GM21423 (cell line): ENCODE results near the gene PCNT.

ENCODE experiments used
- ATAC-seq: cut with Tn5 transposase; IDR thresholded peaks from one replicate; pipeline ENCODE4 v1.9.1; 2021; ENCODE audit warnings: mild to moderate bottlenecking, moderate library complexity; ENCODE audit not compliant: unreplicated experiment

Gene PCNT

DNA sequence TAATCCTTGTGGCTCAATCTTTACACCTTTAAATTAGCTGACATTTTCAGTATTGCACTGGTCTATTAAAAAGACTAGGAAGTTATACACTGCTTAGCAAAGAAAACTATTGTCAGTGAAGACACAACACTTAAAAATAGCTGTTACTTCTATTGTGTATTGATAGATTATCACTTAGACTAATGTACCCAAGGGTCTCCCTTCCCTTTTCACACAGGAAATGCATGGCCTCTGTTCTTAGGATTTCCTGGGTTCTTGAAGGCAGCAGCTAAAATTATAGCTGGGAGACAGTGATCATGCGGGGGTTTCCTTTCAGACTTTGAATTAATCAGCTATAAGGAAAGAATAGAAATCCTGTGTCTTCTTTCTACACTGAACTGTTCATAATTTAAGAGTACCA lies 147.6 kb downstream of the PCNT start:
- ATAC-seq, result no peak

DNA sequence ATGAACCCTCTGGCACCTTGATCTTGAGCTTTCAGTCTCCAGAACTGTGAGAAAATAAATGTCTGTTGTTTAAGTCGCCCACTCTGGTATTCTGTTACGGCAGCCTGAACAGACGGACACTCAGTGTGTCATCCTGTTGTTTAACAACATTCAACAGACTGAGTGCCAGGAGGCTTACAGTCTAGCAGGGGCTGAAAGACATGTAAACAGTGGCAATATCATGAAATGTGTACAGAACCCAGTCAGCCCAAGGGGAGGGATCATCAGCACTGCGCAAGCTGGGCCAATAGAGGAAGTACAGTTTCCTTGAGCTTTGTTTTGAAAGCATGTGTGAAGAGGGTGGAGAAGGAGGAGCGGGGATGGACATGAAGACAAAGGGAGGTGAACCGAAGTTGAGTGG lies 148.3 kb downstream of the PCNT start:
- ATAC-seq, result no peak

DNA sequence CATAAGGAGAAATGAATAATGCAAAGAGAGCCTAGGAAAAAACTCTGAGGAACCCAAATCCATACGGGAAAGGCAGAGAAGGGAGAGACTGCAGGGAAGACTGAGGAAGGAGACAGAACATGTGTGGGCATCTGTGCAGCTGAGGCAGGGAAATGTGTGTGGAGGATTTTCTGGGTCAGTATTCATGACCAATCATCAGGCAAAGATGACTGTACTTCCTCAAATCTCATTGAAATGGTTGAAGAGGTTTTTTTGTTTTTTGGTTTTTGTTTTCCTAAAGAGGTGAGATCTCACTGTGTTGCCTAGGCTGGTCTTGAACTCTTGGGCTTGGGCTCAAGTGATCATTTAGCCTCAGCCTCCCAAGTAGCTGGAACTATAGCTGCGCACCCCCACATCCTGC lies 150.4 kb downstream of the PCNT start:
- ATAC-seq, result no peak

DNA sequence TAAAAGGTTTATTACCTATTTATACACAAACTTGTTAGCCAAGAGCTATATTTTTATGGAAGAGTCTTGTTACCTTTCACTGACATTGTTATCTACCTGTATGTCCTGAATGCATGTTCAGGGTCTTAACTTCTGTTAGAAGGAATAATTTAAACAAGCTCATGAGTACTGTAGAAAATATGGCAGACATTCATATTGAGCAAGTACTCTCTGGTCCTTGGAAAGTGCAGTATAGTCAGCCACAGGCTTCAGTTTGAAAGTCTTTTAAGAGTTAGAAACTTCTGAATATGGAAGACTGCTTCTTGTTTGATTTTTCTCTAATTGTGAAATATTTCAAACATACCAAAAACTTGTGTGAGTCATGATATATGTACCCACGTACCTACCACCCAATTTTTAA lies 151.3 kb downstream of the PCNT start:
- ATAC-seq, result no peak

DNA sequence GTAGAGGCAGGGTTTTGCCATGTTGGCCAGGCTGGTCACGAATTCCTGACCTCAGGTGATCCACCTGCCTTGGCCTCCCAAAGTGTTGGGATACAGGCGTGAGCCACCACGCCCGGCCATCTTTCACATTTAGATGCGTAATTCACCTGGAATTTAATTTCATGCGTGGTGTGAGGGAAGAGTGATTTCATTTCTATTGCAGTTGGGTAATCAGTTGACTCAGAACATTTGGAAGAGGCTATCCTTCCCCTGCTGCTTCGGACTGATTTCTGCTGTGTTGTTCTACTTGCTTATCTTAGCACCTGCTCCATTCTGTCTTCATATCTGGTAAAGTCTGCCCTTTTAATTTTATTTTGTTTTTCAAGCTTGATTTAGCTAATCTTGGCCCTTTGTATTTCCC lies 153.8 kb downstream of the PCNT start:
- ATAC-seq, result no peak

DNA sequence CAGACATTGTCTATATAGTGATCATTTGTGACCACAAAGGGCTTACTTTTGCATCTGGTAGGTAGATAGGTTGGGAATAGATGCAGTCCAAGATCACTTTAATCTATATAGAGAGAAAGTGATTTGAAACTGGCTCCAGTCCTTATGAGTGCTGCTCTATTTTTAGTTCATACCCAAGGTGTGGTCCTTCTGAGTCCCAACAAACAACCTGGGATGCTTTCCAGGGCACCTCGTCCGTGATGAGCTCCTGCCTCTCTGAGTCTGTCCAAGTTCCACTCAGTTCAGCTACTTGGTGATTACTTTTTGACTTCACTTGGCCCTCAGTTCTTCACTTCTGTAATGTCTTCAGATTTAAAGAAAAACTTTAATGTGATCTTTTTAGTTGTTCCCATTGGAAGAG lies 155.0 kb downstream of the PCNT start:
- no peak for ATAC-seq

DNA sequence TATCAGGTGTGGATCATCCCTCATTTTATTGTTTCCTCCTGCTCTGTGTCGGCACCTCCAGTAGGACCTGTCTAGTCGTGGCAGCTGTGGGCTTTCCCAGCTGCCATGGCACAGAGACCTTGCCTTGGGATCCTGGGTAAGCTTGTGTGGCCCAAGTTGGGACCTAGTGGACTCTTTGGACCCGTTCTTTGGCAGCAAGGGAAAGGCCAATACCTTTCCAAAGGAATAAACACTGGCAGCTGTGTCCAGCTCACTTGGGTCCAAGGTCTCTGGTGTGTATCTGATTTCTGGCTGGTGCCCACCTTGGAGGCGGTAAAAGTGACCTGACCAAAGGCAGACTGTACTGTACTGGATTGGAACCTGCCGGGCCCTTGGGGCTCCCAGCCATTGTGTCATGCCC lies 156.5 kb downstream of the PCNT start:
- ATAC-seq, result no peak

DNA sequence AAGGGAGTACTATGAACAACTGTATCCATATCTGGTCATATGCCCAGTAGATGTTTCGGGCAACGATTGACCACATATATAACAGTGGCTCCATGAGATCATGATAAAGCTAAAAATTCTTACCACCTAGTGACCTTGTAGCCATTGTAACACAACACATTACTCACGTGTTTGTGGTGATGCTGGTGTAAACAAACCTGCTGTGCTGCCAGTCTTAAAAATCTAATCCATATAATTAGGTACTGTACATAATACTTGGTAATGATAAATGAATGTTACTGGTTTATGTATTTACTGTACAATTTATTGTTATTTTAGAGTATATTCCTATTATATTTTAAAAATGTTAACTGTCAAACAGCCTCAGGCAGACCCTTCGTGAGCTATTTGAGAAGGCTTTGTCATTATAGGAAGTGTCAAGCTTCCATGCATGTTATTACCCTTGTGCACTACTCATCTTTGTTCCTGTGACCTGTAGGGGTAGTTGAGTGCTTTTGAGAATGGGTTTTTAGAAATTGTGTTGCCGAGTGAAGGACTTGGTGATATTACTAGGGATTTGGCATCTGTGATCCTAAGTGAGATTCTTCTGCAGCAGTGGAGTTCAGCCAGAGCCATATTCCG lies 158.4 kb downstream of the PCNT start:
- ATAC-seq, result no peak

DNA sequence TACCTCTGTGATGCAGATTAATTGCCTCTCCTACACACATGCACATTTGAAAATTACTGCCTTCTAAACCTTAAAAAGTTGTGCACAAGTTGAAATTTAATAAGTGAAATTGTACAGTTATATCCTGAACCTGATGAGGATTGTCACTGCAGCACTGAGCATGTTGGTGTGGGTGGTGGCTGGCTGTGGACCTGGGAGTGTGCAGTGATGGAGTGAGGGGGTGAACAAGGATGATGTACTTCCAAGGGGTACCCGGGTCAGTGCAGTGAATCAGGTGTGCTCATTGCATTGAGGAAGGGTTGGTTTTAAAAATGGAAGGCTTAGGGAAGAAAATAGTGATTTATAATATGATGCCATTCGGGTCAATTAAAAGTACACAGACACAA lies 158.9 kb downstream of the PCNT start:
- no peak for ATAC-seq

DNA sequence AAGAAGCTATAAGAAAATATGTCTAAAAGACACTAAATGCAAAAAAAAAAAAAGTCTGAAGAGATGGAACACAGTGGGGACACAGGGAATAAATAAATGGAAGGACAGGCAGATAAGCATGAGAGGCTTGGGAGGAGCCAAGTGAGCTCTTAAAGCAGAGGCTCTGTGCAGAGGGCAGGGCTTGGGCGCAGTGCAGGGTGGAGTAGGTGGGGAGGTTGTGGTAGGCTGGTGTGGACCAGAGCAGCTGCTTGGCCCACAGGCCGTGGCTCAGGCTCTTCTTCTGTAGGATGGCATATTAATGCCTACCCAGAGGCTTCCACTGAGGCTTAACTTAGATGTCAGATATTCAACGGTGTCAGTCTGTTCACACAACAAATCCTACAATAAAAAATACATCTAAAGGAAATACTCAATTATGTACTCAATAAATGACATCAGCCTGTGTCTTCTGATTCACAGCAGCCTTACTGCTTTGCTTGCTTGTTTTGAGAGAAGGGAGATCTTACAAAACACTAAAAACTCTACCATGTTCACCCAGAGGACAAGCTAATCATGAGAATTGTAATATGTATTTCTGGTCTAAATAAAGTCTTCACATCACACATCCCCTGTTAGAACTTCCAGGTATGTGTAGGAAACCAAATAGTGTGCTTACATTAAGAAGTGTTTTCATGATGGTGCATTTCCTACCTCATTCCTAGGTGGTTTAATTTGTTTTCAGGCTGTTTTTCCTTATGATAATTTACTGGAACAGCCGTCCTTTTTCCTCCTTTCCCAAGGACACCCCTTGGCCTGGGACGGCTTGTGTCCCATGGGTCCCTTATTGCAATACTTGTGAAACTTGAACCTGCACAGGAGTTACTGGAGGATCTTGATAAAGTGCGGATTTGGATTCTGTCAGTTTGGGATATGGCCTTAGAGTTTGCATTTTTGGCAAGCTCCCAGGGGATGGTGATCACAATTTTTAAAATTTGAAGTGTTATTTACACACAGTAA lies 159.6 kb downstream of the PCNT start:
- ATAC-seq, result no peak

DNA sequence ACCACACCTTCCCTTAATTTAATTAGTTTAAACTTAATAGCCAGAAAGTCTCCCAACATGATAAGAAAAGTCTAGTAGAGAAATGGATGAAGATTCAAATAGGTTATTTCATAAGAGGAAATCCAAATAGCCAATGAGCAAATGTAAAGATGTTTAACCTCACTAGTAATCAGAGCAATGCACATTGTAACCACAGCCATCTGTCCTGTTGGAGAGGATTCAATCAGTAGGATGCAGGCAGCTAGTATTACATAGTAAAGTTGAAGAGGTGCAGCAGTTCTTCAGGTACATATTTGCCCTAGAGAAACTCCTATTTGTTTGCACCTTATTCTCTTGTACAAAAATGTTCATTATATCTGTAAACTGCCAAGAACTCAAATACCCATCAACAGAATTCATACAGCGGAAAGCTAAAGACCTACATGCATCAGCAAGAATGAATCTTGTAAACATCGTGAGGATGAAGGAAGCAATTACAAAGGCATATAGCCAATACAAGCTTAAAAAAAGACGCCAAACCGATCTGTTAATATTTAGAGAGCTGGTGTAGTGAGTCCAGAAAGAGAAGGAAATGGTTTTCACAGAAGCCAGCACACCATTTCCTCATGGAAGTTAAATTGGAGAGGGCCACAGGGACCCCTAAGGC lies 162.6 kb downstream of the PCNT start:
- ATAC-seq, result no peak

DNA sequence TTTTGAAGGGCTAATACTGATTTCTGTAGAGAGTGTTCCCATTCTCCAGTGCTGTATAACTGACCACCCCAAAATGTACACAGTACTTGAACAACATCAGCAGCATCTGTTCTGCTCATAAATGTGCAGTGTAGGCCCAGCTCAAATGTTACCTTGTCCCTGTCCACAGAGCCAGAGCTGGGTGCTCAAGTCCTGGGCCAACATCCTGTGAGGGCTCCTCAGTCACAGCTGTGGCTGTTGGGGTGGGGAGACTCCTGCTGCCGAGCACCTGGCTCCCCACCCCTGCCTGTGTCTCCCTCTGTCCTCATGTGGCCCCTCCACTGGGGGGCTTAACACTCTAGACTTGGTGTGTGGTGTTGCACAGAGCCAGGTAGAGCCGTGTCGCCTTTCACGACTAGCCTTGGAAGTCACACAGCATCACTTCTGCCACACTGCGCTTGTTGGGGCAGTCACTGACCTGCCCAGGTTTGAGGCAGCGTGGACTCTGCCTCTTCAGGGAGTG lies 165.3 kb downstream of the PCNT start:
- ATAC-seq, result no peak

DNA sequence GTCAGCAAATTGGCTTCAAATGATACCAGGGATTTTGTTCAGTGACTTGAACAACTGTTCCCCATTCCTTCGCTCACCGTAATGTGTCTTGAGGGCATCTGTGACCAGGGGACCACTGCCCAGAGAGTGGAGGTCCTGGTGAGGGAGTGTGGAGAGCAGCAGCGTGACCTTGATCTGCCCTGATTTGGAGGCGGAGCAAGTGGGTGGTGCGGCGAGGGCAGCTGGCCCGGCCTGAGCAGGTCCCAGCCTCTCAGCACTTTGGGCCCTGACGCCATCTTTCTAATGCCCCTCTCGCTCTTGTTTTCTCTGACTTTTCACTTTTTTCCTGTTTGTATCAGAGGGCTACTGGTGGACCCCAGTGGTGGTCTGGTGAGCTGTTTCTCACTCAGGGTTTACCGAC lies 165.8 kb downstream of the PCNT start:
- ATAC-seq, result no peak

DNA sequence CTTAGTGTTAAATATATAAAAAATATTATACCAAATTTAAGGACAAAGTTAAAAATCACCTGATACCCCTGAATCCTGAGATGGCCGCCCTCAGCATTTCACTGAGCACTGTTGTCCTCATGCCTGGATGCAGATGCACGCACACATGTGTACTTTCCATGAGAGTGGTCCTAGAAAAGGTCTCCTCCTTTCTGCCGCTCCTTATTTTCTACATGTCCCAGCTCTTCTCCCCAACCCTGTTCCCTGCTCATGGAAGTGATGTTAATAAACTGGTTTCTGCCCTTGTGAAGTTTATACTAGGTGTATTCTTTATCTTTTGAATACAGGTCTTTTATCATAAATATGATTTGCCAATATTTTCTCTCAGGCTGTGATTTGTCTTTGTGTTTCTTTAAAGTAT lies 167.6 kb downstream of the PCNT start:
- no peak for ATAC-seq

DNA sequence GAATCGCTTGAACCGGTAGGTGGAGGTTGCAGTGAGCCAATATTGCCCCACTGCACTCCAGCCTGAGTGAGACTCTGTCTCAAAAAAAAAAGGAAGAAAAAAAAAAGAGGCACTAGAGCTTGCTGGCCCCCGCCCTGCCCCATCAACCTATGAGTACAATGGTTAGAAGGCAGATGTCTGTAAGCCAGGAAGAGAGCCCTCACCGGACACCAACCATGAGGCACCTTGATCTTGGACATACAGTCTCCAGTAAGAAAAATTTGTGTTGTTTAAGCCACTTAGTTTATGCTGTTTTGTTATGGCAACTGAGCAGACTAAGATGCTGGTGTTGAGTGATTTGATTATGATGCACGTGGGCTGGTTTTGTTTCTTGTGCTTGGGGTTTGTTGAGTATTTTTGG lies 168.9 kb downstream of the PCNT start:
- no peak for ATAC-seq

DNA sequence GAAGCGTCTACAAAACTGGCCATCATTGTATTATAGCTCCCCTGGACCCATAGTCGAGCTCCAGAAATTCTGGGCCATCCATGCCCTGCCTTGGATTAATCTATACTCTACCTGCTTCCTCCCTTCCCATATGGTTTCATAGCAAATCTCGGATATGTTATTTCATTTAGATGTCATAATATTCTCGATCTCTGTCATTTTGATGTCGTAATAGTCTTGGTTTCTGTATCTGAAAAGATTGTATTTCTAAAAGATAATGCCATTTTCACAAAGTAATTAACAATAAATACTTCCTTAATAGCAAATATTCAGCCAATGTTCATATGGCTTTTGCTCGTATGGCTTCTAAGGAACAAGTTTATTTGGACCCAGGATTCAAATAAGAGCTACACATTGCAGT lies 169.9 kb downstream of the PCNT start:
- no peak for ATAC-seq
